GM23338 (cell line): ENCODE data around the gene MYO1D. TPM values are rescaled to one million over a fixed set of nuclear protein-coding genes. Genes with fewer than 3 reads are reported as not detected.

ENCODE experiments used
- ATAC-seq: fragments of 200-7000 bp; cut with Tn5 transposase; 3 replicates; pipeline ENCODE4 v1.9.1; 2020
- DNase-seq: peaks from one replicate; pipeline ENCODE4 v3.0.0-alpha.2; 2015; ENCODE audit warnings: low spot score
- H2AFZ ChIP-seq: fragments of 200-600 bp; sonication (generic); 2 replicates; pipeline ENCODE4 v1.8.0; 2016; ENCODE audit warnings: antibody characterized with exemption, mild to moderate bottlenecking, moderate library complexity
- H3F3A ChIP-seq: fragments of 200-600 bp; sonication (generic); replicated peaks from 2 replicates; pipeline ENCODE4 v1.8.0; 2017; ENCODE audit warnings: antibody characterized with exemption, mixed run types, low read depth
- H3K27ac ChIP-seq: fragments of 200-600 bp; sonication (generic); 2 replicates; pipeline ENCODE4 v1.6.1; 2016; ENCODE audit warnings: low read depth
- H3K27me3 ChIP-seq: fragments of 200-600 bp; sonication (generic); 2 replicates; pipeline ENCODE4 v1.8.0; 2016; ENCODE audit warnings: mild to moderate bottlenecking, mixed run types, moderate library complexity; ENCODE audit not compliant: insufficient read depth
- H3K36me3 ChIP-seq: fragments of 200-600 bp; sonication (generic); 2 replicates; pipeline ENCODE4 v1.8.0; 2016; ENCODE audit warnings: mild to moderate bottlenecking; ENCODE audit not compliant: insufficient read depth
- H3K4me1 ChIP-seq: fragments of 200-600 bp; sonication (generic); 2 replicates; pipeline ENCODE4 v1.8.0; 2016; ENCODE audit warnings: mild to moderate bottlenecking, moderate library complexity; ENCODE audit not compliant: insufficient read depth
- H3K4me2 ChIP-seq: fragments of 200-600 bp; sonication (generic); 2 replicates; pipeline ENCODE4 v1.7.1; 2017; ENCODE audit warnings: mixed run types
- H3K4me3 ChIP-seq: fragments of 200-600 bp; sonication (generic); 2 replicates; pipeline ENCODE4 v1.6.1; 2016; ENCODE audit warnings: mixed run types
- H3K79me2 ChIP-seq: fragments of 200-600 bp; sonication (generic); replicated peaks from 2 replicates; pipeline ENCODE4 v1.8.0; 2017; ENCODE audit warnings: mild to moderate bottlenecking; ENCODE audit not compliant: insufficient read depth
- H3K9me2 ChIP-seq: fragments of 200-600 bp; sonication (generic); 2 replicates; pipeline ENCODE4 v1.8.0; 2017; ENCODE audit not compliant: insufficient read depth
- H4K20me1 ChIP-seq: fragments of 200-600 bp; sonication (generic); replicated peaks from 2 replicates; pipeline ENCODE4 v1.8.0; 2017; ENCODE audit warnings: mild to moderate bottlenecking; ENCODE audit not compliant: insufficient read depth
- H3K27ac Mint-ChIP-seq: 2 replicates; pipeline ENCODE4 v1.8.0; 2020; ENCODE audit warnings: inconsistent platforms, mild to moderate bottlenecking, moderate library complexity, mixed read lengths
- H3K27me3 Mint-ChIP-seq: 3 replicates; pipeline ENCODE4 v1.8.0; 2022; ENCODE audit warnings: low read depth, mild to moderate bottlenecking, moderate library complexity, mixed read lengths, inconsistent platforms; ENCODE audit not compliant: insufficient read depth, poor library complexity
- H3K36me3 Mint-ChIP-seq: 3 replicates; pipeline ENCODE4 v1.8.0; 2021; ENCODE audit warnings: low read depth, mild to moderate bottlenecking, inconsistent platforms, moderate library complexity, mixed read lengths
- H3K4me1 Mint-ChIP-seq: 3 replicates; pipeline ENCODE4 v1.8.0; 2020; ENCODE audit warnings: mild to moderate bottlenecking, inconsistent platforms, mixed read lengths
- H3K4me3 Mint-ChIP-seq: 3 replicates; pipeline ENCODE4 v1.8.0; 2021; ENCODE audit warnings: moderate library complexity, mild to moderate bottlenecking, inconsistent platforms, mixed read lengths
- H3K9me3 Mint-ChIP-seq: 3 replicates; pipeline ENCODE4 v1.8.0; 2020; ENCODE audit warnings: moderate library complexity, mild to moderate bottlenecking, inconsistent platforms, mixed read lengths
- ETS1 ChIP-seq: IDR thresholded peaks from 2 replicates; pipeline ENCODE4 v1.6.1; 2016; ENCODE audit warnings: antibody characterized with exemption
- EZH2 ChIP-seq: fragments of 200-600 bp; sonication (generic); IDR thresholded peaks from one replicate; pipeline ENCODE4 v1.8.0; 2017; ENCODE audit warnings: antibody characterized with exemption, mild to moderate bottlenecking, low read depth; ENCODE audit not compliant: unreplicated experiment
- EZH2phosphoT487 ChIP-seq: fragments of 200-600 bp; sonication (generic); IDR thresholded peaks from one replicate; pipeline ENCODE4 v1.8.1; 2018; ENCODE audit warnings: antibody characterized with exemption; ENCODE audit not compliant: unreplicated experiment
- JUNB ChIP-seq: IDR thresholded peaks from one replicate; pipeline ENCODE4 v1.6.1; 2016; ENCODE audit warnings: antibody characterized with exemption; ENCODE audit not compliant: unreplicated experiment
- NANOG ChIP-seq: IDR thresholded peaks from 2 replicates; pipeline ENCODE4 v1.6.1; 2016; ENCODE audit warnings: antibody characterized with exemption, borderline replicate concordance
- STAT1 ChIP-seq: IDR thresholded peaks from one replicate; pipeline ENCODE4 v1.6.1; 2016; ENCODE audit warnings: antibody characterized with exemption; ENCODE audit not compliant: unreplicated experiment
- ZNF114 ChIP-seq: fragments of 250-450 bp; sonication (Bioruptor Pico); IDR thresholded peaks from 2 replicates; pipeline ENCODE4 v1.5.0; 2020; ENCODE audit warnings: mild to moderate bottlenecking, moderate library complexity
- polyA plus RNA-seq: library from polyadenylated mRNA; unstranded; fragments of >200 nt; fragmentation: Nextera tagmentation; extraction: Ambion mirVana; gene quantifications from 2 replicates; pipeline ENCODE4 v1.2.1, GENCODE V29; 2016
- total RNA-seq: library from RNA; depleted of rRNA; stranded (reverse); fragments of >200 nt; shearing (Covaris generic); gene quantifications from 2 replicates; pipeline ENCODE4 v1.2.3, GENCODE V29; 2014
- TF ChIP-seq, protein P1 (sequence below): fragments of 250-450 bp; sonication (Bioruptor Pico); IDR thresholded peaks from 2 replicates; pipeline ENCODE4 v1.5.0; 2020; ENCODE audit warnings: mild to moderate bottlenecking, moderate library complexity
- TF ChIP-seq, protein P2 (sequence below): IDR thresholded peaks from one replicate; pipeline ENCODE4 v1.6.1; 2018; ENCODE audit warnings: antibody characterized with exemption; ENCODE audit not compliant: unreplicated experiment

The MYO1D gene
- total and polyA plus RNA-seq, 2 experiments from 2014 or later, result 8.6 to 28.6 TPM

DNA sequence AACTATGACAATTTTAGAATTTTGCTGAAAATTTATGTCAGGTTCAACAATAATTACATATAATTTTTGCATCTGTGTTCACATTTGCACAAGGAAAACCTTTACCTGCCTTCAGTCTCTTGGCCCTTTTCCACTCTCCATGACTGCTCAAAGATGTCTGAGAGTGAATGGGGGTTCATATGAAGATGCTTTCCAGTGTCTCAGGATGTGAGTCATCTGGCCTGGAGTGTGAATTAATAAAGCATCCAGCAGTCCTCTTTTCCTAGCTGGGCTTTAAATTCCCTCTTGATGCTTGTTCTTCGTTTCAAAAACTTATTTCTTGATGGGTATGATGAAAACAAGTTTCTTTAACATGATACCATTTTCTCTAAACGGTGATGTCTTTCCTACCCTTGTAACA lies 290.3 kb downstream of the MYO1D start:
- H3K36me3 ChIP-seq, result 0 out of 2 replicates have a peak, but pooled peaks cover 3% of the 10 kb centered on the region
- no peaks in the 10 kb centered on the region for H4K20me1 ChIP-seq
- no peak overlapping the region for H2AFZ ChIP-seq
- ATAC-seq, result no peak
- H3K4me2 ChIP-seq, result no peak overlapping the region
- H3K27ac ChIP-seq, result no peak overlapping the region
- DNase-seq, result no peak
- H3K79me2 ChIP-seq, result no peaks in the 10 kb centered on the region
- no peaks in the 10 kb centered on the region for H3K9me2 ChIP-seq
- no peak overlapping the region for H3K4me3 Mint-ChIP-seq
- no peaks in the 10 kb centered on the region for H3K4me1 ChIP-seq
- TF ChIP-seq EZH2phosphoT487 (no peak), JUNB (no peak), ZNF114 (CRISPR knock-in tag) (no peak)
- no peaks in the 10 kb centered on the region for H3K27me3 ChIP-seq
- H3K9me3 Mint-ChIP-seq, result peaks cover 20% of the 10 kb centered on the region
- peaks cover 14% of the 10 kb centered on the region for H3K36me3 Mint-ChIP-seq
- H3K4me3 ChIP-seq, result no peak overlapping the region
- no peaks in the 10 kb centered on the region for H3F3A ChIP-seq
- peaks cover 8% of the 10 kb centered on the region for H3K27me3 Mint-ChIP-seq
- no peak overlapping the region for H3K27ac Mint-ChIP-seq
- H3K4me1 Mint-ChIP-seq, result no peaks in the 10 kb centered on the region; the same call in 2 of the 3 replicates

- no peak overlapping the region for H3K4me3 ChIP-seq
- H2AFZ ChIP-seq, result no peak overlapping the region
- Mint-ChIP-seq H3K9me3 (peaks cover 32% of the 10 kb centered on the region), H3K4me1 (no peaks in the 10 kb centered on the region; the same call in 2 of the 3 replicates), H3K27ac (no peak overlapping the region), H3K27me3 (peaks cover 5% of the 10 kb centered on the region), H3K36me3 (peaks cover 20% of the 10 kb centered on the region), H3K4me3 (no peak overlapping the region)
- H3K27ac ChIP-seq, result no peak overlapping the region
- no peak overlapping the region for H3K4me2 ChIP-seq
- no peaks in the 10 kb centered on the region for H3K79me2 ChIP-seq
- H4K20me1 ChIP-seq, result no peaks in the 10 kb centered on the region
- ATAC-seq (no peak), DNase-seq (no peak)
- H3K4me1 ChIP-seq, result no peaks in the 10 kb centered on the region
- 0 out of 2 replicates have a peak, but pooled peaks cover 3% of the 10 kb centered on the region for H3K36me3 ChIP-seq
- no peaks in the 10 kb centered on the region for H3K9me2 ChIP-seq
- no peaks in the 10 kb centered on the region for H3F3A ChIP-seq
- H3K27me3 ChIP-seq, result no peaks in the 10 kb centered on the region
- TF ChIP-seq, protein P1, sequence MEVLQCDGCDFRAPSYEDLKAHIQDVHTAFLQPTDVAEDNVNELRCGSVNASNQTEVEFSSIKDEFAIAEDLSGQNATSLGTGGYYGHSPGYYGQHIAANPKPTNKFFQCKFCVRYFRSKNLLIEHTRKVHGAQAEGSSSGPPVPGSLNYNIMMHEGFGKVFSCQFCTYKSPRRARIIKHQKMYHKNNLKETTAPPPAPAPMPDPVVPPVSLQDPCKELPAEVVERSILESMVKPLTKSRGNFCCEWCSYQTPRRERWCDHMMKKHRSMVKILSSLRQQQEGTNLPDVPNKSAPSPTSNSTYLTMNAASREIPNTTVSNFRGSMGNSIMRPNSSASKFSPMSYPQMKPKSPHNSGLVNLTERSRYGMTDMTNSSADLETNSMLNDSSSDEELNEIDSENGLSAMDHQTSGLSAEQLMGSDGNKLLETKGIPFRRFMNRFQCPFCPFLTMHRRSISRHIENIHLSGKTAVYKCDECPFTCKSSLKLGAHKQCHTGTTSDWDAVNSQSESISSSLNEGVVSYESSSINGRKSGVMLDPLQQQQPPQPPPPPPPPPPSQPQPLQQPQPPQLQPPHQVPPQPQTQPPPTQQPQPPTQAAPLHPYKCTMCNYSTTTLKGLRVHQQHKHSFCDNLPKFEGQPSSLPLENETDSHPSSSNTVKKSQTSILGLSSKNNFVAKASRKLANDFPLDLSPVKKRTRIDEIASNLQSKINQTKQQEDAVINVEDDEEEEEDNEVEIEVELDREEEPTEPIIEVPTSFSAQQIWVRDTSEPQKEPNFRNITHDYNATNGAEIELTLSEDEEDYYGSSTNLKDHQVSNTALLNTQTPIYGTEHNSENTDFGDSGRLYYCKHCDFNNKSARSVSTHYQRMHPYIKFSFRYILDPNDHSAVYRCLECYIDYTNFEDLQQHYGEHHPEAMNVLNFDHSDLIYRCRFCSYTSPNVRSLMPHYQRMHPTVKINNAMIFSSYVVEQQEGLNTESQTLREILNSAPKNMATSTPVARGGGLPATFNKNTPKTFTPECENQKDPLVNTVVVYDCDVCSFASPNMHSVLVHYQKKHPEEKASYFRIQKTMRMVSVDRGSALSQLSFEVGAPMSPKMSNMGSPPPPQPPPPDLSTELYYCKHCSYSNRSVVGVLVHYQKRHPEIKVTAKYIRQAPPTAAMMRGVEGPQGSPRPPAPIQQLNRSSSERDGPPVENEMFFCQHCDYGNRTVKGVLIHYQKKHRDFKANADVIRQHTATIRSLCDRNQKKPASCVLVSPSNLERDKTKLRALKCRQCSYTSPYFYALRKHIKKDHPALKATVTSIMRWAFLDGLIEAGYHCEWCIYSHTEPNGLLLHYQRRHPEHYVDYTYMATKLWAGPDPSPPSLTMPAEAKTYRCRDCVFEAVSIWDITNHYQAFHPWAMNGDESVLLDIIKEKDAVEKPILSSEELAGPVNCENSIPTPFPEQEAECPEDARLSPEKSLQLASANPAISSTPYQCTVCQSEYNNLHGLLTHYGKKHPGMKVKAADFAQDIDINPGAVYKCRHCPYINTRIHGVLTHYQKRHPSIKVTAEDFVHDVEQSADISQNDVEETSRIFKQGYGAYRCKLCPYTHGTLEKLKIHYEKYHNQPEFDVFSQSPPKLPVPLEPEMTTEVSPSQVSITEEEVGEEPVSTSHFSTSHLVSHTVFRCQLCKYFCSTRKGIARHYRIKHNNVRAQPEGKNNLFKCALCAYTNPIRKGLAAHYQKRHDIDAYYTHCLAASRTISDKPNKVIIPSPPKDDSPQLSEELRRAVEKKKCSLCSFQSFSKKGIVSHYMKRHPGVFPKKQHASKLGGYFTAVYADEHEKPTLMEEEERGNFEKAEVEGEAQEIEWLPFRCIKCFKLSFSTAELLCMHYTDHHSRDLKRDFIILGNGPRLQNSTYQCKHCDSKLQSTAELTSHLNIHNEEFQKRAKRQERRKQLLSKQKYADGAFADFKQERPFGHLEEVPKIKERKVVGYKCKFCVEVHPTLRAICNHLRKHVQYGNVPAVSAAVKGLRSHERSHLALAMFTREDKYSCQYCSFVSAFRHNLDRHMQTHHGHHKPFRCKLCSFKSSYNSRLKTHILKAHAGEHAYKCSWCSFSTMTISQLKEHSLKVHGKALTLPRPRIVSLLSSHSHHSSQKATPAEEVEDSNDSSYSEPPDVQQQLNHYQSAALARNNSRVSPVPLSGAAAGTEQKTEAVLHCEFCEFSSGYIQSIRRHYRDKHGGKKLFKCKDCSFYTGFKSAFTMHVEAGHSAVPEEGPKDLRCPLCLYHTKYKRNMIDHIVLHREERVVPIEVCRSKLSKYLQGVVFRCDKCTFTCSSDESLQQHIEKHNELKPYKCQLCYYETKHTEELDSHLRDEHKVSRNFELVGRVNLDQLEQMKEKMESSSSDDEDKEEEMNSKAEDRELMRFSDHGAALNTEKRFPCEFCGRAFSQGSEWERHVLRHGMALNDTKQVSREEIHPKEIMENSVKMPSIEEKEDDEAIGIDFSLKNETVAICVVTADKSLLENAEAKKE, result no peak
- TF ChIP-seq EZH2, result no peak
- TF ChIP-seq, protein P2, sequence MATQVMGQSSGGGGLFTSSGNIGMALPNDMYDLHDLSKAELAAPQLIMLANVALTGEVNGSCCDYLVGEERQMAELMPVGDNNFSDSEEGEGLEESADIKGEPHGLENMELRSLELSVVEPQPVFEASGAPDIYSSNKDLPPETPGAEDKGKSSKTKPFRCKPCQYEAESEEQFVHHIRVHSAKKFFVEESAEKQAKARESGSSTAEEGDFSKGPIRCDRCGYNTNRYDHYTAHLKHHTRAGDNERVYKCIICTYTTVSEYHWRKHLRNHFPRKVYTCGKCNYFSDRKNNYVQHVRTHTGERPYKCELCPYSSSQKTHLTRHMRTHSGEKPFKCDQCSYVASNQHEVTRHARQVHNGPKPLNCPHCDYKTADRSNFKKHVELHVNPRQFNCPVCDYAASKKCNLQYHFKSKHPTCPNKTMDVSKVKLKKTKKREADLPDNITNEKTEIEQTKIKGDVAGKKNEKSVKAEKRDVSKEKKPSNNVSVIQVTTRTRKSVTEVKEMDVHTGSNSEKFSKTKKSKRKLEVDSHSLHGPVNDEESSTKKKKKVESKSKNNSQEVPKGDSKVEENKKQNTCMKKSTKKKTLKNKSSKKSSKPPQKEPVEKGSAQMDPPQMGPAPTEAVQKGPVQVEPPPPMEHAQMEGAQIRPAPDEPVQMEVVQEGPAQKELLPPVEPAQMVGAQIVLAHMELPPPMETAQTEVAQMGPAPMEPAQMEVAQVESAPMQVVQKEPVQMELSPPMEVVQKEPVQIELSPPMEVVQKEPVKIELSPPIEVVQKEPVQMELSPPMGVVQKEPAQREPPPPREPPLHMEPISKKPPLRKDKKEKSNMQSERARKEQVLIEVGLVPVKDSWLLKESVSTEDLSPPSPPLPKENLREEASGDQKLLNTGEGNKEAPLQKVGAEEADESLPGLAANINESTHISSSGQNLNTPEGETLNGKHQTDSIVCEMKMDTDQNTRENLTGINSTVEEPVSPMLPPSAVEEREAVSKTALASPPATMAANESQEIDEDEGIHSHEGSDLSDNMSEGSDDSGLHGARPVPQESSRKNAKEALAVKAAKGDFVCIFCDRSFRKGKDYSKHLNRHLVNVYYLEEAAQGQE, result no peak
- no peak for TF ChIP-seq ETS1
- no peak for TF ChIP-seq JUNB
- TF ChIP-seq ZNF114 (CRISPR knock-in tag), result no peak
- TF ChIP-seq STAT1, result no peak
- no peak for TF ChIP-seq NANOG
These were observed 292.1 kb downstream of the MYO1D start for GRCh38 chr17:32584792-32585191.
